HepG2 (cell line): ENCODE results near the gene IL22RA1. TPM values are rescaled to one million over a fixed set of nuclear protein-coding genes. Genes with fewer than 3 reads are reported as not detected.

Source experiments
- ATAC-seq: fragments of 200-7000 bp; cut with Tn5 transposase; 3 replicates; pipeline ENCODE4 v1.9.1; 2020; ENCODE audit warnings: mild to moderate bottlenecking, moderate library complexity
- BruUV-seq: library from RNA; stranded (reverse); fragments of 400-500 nt; replicated peaks from 2 replicates; lab custom pipeline; 2021; lab: Mats Ljungman, UMichigan
- CTCF ChIA-PET: fragments of 300-600 bp; formaldehyde crosslinking; extraction: SDS; loops from one replicate; lab custom pipeline; 2021; ENCODE audit warnings: low total read pairs, inconsistent platforms, low intra/inter-chr PET ratio; lab: Yijun Ruan, JAX
- POLR2A ChIA-PET: fragments of 350-600 bp; sonication (Branson Sonifier 250); formaldehyde crosslinking; loops from one replicate; lab custom pipeline; 2020; ENCODE audit warnings: antibody characterized with exemption, inconsistent platforms; lab: Yijun Ruan, JAX
- DNase-seq: peaks from one replicate; pipeline ENCODE4 v3.0.0-alpha.2; 2015; ENCODE audit warnings: low spot score
- FAIRE-seq: peaks from 3 replicates; lab custom pipeline; 2011; peaks lifted over from hg19 to GRCh38; lab: Jason Lieb, UNC
- H2AFZ ChIP-seq: one replicate; pipeline ENCODE4 v1.6.1; 2011; ENCODE audit warnings: low read length, inconsistent platforms
- H3K27ac ChIP-seq: fragments of 300-600 bp; 3 replicates; pipeline ENCODE4 v1.8.0; 2011; ENCODE audit warnings: mixed run types, mild to moderate bottlenecking, mixed read lengths, low read length, inconsistent platforms; ENCODE audit not compliant: insufficient read depth; ENCODE audit errors: extremely low read length
- H3K27me3 ChIP-seq, 2 experiments: fragments of 200-600 bp in 1 of 2; 2 replicates in 1 of 2; 3 replicates in 1 of 2; pipeline versions ENCODE4 v1.6.0 to v1.8.0; 2011; ENCODE audit warnings: low read length in 2 of 2, mild to moderate bottlenecking in 2 of 2, moderate library complexity in 2 of 2, inconsistent platforms in 1 of 2; ENCODE audit not compliant: insufficient read depth in 2 of 2, control insufficient read depth in 1 of 2
- H3K36me3 ChIP-seq, 2 experiments: fragments of 200-600 bp in 1 of 2; replicated peaks in 1 of 2; 2 replicates in 1 of 2; 3 replicates in 1 of 2; pipeline versions ENCODE4 v1.5.1 to v1.8.0; 2011; ENCODE audit warnings: low read length in 2 of 2, inconsistent platforms in 1 of 2; ENCODE audit not compliant: insufficient read depth in 2 of 2, control insufficient read depth in 1 of 2
- H3K4me1 ChIP-seq: 2 replicates; pipeline ENCODE4 v1.5.1; 2012; ENCODE audit warnings: low read length, inconsistent platforms; ENCODE audit not compliant: insufficient read depth
- H3K4me2 ChIP-seq: 2 replicates; pipeline ENCODE4 v1.6.0; 2011; ENCODE audit warnings: low read depth, low read length, inconsistent platforms
- H3K4me3 ChIP-seq, 3 experiments: fragments of 200-600 bp in 1 of 3; sonication (generic), shearing (Covaris generic) in 1 of 3; replicated peaks in 1 of 3; 2 replicates each; pipeline ENCODE4 v1.5.1; 2011 to 2016; ENCODE audit warnings: low read length in 3 of 3, inconsistent platforms in 2 of 3, low read depth in 2 of 3, mild to moderate bottlenecking in 2 of 3, control low read depth in 1 of 3, mixed read lengths in 1 of 3; ENCODE audit not compliant: insufficient read depth in 1 of 3
- H3K79me2 ChIP-seq: one replicate; pipeline ENCODE4 v1.6.1; 2011; ENCODE audit warnings: low read length, inconsistent platforms; ENCODE audit not compliant: insufficient read depth
- H3K9ac ChIP-seq: 2 replicates; pipeline ENCODE4 v1.6.0; 2011; ENCODE audit warnings: mild to moderate bottlenecking, low read depth, low read length, inconsistent platforms; ENCODE audit not compliant: insufficient read depth
- H3K9me3 ChIP-seq: 2 replicates; pipeline ENCODE4 v1.5.1; 2012; ENCODE audit warnings: mild to moderate bottlenecking, low read length
- H4K20me1 ChIP-seq: 2 replicates; pipeline ENCODE4 v1.6.0; 2011; ENCODE audit warnings: inconsistent platforms, mild to moderate bottlenecking, low read length, moderate library complexity; ENCODE audit not compliant: insufficient read depth
- ATAD3A ChIP-seq: sonication (generic); formaldehyde crosslinking; IDR thresholded peaks from 2 replicates; pipeline ENCODE4 v1.4.0; 2020; ENCODE audit warnings: missing genetic modification reagents
- FOSL2 ChIP-seq: sonication (generic); formaldehyde crosslinking; IDR thresholded peaks from 2 replicates; pipeline ENCODE4 v1.4.0; 2020; ENCODE audit warnings: missing genetic modification reagents
- ZNF431 ChIP-seq: sonication (generic); formaldehyde crosslinking; IDR thresholded peaks from 2 replicates; pipeline ENCODE4 v1.9.0; 2022; ENCODE audit warnings: missing genetic modification reagents, low read depth, mild to moderate bottlenecking, borderline replicate concordance
- ZNF558 ChIP-seq: sonication (generic); formaldehyde crosslinking; IDR thresholded peaks from 2 replicates; pipeline ENCODE4 v1.9.0; 2022; ENCODE audit warnings: mild to moderate bottlenecking, missing genetic modification reagents, borderline replicate concordance
- ZNF674 ChIP-seq: sonication (generic); formaldehyde crosslinking; IDR thresholded peaks from 2 replicates; pipeline ENCODE4 v1.5.0; 2020; ENCODE audit warnings: low read depth, mild to moderate bottlenecking, missing genetic modification reagents
- WGBS: methylation state at CpG from one replicate; pipeline ENCODE4 v1.1.6; 2017; ENCODE audit warnings: low lambda C conversion rate; 5-methylcytosine and 5-hydroxymethylcytosine counted together
- in situ Hi-C: cut with HindIII; loops from 2 replicates; pipeline ENCODE4 v1.10.0; 2017; ENCODE audit warnings: low pct_unique_long_range_greater_than_20kb; ENCODE audit not compliant: extremely low pct_ligation_motif_present
- intact Hi-C: fragments of 100-400 bp; cut with micrococcal nuclease; formaldehyde crosslinking; loops from one replicate; pipeline ENCODE4 v1.10.0; 2022; ENCODE audit not compliant: unreplicated experiment
- polyA plus RNA-seq, 8 experiments: library from polyadenylated mRNA; depleted of rRNA in 3 of 8; stranded (reverse) in 7 of 8; unstranded in 1 of 8; fragments of >200 nt; fragmentation: Illumina TruSeq in 4 of 8; extraction: Trizol in 4 of 8; gene quantifications; 2 replicates each; pipeline versions ENCODE4 v1.2.1 to v1.2.3, GENCODE V29; 2011 to 2016; ENCODE audit warnings: low read depth in 4 of 8, missing spikeins in 1 of 8, mixed read lengths in 1 of 8; ENCODE audit not compliant: insufficient read depth in 1 of 8
- total RNA-seq, 5 experiments: library from RNA; depleted of rRNA; stranded (reverse); fragments of >200 nt; fragmentation: Illumina TruSeq; extraction: Trizol; gene quantifications; 2 replicates each; pipeline ENCODE4 v1.2.3, GENCODE V29; 2016; ENCODE audit warnings: low read depth in 1 of 5
- TF ChIP-seq, protein P1 (sequence below): sonication (generic); formaldehyde crosslinking; conservative IDR thresholded peaks from 2 replicates; pipeline ENCODE4 v1.4.0; 2020; ENCODE audit warnings: missing genetic modification reagents
- TF ChIP-seq, protein P2 (sequence below): sonication (generic); formaldehyde crosslinking; IDR thresholded peaks from 2 replicates; pipeline ENCODE4 v1.8.1; 2022; ENCODE audit warnings: low read depth, mild to moderate bottlenecking, missing genetic modification reagents
- TF ChIP-seq, protein P3 (sequence below): sonication (generic); formaldehyde crosslinking; IDR thresholded peaks from 2 replicates; pipeline ENCODE4 v1.4.0; 2020; ENCODE audit warnings: missing genetic modification reagents, borderline replicate concordance

IL22RA1 gene
- total and polyA plus RNA-seq, 2 of the 13 experiments (the other 11 are each of a cell fraction or from before 2014, with no cell fraction given), result 4.4 to 10.2 TPM

DNA sequence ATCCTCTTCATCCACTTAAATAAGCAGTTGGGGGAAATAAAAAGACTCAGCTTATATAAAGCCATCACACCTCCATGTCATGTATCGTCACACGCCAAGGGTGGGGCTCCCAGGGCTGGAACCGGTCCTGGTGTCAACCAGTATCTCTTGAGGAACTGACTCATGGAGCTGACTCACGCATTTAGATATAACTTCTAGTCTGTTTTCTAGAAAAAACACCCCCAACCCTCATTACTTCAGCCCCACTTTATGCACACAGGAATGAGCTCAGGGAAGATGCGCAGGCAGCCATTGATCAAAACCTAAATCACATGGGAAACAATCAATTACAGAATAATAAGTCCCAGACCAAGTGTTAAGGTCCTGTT lies 6.9 kb upstream of the IL22RA1 start:
- Histone ChIP-seq H3K9ac (no peak overlapping the region), H3K4me3 (peak overlapping the region in 1 of 3 experiments; percentile 56; a peak in 1 of 6 replicates), H3K27ac (no peak overlapping the region), H3K4me2 (peak overlapping the region; percentile 78), H3K27me3 (peaks cover 0 to 10% of the 10 kb centered on the region in 2 experiments; a peak in 2 of 5 replicates), H4K20me1 (no peaks in the 10 kb centered on the region), H3K79me2 (no peaks in the 10 kb centered on the region), H3K36me3 (no peaks in the 10 kb centered on the region), H2AFZ (no peak overlapping the region), H3K4me1 (peaks cover 31% of the 10 kb centered on the region), H3K9me3 (no peaks in the 10 kb centered on the region)
- no peak for ATAC-seq
- intact Hi-C loops, result loop anchor here (1.0 to 5.0 kb wide), 2 partner anchors 37 to 242 kb away; partner anchors contain the start of gene IFNLR1
- TF ChIP-seq, protein P1, sequence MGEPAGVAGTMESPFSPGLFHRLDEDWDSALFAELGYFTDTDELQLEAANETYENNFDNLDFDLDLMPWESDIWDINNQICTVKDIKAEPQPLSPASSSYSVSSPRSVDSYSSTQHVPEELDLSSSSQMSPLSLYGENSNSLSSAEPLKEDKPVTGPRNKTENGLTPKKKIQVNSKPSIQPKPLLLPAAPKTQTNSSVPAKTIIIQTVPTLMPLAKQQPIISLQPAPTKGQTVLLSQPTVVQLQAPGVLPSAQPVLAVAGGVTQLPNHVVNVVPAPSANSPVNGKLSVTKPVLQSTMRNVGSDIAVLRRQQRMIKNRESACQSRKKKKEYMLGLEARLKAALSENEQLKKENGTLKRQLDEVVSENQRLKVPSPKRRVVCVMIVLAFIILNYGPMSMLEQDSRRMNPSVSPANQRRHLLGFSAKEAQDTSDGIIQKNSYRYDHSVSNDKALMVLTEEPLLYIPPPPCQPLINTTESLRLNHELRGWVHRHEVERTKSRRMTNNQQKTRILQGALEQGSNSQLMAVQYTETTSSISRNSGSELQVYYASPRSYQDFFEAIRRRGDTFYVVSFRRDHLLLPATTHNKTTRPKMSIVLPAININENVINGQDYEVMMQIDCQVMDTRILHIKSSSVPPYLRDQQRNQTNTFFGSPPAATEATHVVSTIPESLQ (CRISPR knock-in tag), result no peak
- WGBS, result 20% methylated on average over 5 of the region's 5 CpGs
- no peak for FAIRE-seq
- ChIA-PET POLR2A (interaction anchor here (0.7 to 2.9 kb wide), 8 partner anchors 8 to 78 kb away, joined by 3 to 19 read pairs (median 4); no protein-coding TSS in a partner anchor), CTCF (interaction anchor here (2.5 kb wide), 1 partner anchor 242 kb away, joined by 27 read pairs; no protein-coding TSS in a partner anchor)
- BruUV-seq, result no TSS peak
- in situ Hi-C loops, result no loop called here
- no peak for DNase-seq

DNA sequence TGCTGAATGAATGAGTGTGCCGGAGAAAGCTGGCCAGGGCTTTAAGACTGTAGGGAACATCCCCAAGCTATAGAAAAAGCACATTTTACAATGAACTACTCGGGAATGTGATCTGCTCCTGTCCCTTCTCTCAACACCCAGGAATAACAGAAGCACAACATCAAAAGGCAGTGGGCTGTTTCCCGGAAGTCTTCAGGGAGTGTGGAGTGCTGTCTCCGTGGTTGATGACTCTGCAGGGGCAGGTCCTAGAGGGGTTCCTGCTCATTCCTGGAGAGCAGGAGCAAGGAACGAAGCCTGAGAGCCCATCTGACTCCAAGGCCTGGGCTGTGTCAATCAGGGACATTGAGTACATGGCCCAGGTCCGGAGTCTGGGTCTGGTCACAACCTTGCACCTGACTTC lies 4.9 kb upstream of the IL22RA1 start:
- Histone ChIP-seq H3K27ac (no peak overlapping the region), H3K9me3 (no peaks in the 10 kb centered on the region), H3K4me1 (peaks cover 43% of the 10 kb centered on the region), H3K79me2 (no peaks in the 10 kb centered on the region), H3K4me2 (no peak overlapping the region), H4K20me1 (no peaks in the 10 kb centered on the region), H3K4me3 (no peak overlapping the region), H3K9ac (no peak overlapping the region), H3K27me3 (peaks cover 0 to 10% of the 10 kb centered on the region in 2 experiments; a peak in 2 of 5 replicates), H3K36me3 (no peaks in the 10 kb centered on the region), H2AFZ (no peak overlapping the region)
- DNase-seq, result no peak
- ChIA-PET POLR2A (no interaction called here), CTCF (no interaction called here)
- in situ Hi-C loops, result no loop called here
- 33% methylated on average over 6 of the region's 6 CpGs for WGBS
- no peak for ATAC-seq
- intact Hi-C loops, result no loop called here
- BruUV-seq, result no TSS peak
- FAIRE-seq, result no peak
- TF ChIP-seq FOSL2 (no peak), ZNF431 (CRISPR knock-in tag) (no peak), ZNF558 (CRISPR knock-in tag) (no peak), ATAD3A (no peak), ZNF674 (no peak)
- TF ChIP-seq, protein P2, sequence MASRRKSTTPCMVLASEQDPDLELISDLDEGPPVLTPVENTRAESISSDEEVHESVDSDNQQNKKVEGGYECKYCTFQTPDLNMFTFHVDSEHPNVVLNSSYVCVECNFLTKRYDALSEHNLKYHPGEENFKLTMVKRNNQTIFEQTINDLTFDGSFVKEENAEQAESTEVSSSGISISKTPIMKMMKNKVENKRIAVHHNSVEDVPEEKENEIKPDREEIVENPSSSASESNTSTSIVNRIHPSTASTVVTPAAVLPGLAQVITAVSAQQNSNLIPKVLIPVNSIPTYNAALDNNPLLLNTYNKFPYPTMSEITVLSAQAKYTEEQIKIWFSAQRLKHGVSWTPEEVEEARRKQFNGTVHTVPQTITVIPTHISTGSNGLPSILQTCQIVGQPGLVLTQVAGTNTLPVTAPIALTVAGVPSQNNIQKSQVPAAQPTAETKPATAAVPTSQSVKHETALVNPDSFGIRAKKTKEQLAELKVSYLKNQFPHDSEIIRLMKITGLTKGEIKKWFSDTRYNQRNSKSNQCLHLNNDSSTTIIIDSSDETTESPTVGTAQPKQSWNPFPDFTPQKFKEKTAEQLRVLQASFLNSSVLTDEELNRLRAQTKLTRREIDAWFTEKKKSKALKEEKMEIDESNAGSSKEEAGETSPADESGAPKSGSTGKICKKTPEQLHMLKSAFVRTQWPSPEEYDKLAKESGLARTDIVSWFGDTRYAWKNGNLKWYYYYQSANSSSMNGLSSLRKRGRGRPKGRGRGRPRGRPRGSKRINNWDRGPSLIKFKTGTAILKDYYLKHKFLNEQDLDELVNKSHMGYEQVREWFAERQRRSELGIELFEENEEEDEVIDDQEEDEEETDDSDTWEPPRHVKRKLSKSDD (CRISPR knock-in tag), result no peak
- TF ChIP-seq, protein P3, sequence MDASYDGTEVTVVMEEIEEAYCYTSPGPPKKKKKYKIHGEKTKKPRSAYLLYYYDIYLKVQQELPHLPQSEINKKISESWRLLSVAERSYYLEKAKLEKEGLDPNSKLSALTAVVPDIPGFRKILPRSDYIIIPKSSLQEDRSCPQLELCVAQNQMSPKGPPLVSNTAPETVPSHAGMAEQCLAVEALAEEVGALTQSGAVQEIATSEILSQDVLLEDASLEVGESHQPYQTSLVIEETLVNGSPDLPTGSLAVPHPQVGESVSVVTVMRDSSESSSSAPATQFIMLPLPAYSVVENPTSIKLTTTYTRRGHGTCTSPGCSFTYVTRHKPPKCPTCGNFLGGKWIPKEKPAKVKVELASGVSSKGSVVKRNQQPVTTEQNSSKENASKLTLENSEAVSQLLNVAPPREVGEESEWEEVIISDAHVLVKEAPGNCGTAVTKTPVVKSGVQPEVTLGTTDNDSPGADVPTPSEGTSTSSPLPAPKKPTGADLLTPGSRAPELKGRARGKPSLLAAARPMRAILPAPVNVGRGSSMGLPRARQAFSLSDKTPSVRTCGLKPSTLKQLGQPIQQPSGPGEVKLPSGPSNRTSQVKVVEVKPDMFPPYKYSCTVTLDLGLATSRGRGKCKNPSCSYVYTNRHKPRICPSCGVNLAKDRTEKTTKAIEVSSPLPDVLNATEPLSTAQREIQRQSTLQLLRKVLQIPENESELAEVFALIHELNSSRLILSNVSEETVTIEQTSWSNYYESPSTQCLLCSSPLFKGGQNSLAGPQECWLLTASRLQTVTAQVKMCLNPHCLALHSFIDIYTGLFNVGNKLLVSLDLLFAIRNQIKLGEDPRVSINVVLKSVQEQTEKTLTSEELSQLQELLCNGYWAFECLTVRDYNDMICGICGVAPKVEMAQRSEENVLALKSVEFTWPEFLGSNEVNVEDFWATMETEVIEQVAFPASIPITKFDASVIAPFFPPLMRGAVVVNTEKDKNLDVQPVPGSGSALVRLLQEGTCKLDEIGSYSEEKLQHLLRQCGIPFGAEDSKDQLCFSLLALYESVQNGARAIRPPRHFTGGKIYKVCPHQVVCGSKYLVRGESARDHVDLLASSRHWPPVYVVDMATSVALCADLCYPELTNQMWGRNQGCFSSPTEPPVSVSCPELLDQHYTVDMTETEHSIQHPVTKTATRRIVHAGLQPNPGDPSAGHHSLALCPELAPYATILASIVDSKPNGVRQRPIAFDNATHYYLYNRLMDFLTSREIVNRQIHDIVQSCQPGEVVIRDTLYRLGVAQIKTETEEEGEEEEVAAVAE (CRISPR knock-in tag), result no peak
